ENCODE results near the gene PTPN3.

The PTPN3 gene

GRCh38 chr9:109467936-109468335, 30.2 kb downstream of the PTPN3 start:
- TF ChIP-seq, protein P1, sequence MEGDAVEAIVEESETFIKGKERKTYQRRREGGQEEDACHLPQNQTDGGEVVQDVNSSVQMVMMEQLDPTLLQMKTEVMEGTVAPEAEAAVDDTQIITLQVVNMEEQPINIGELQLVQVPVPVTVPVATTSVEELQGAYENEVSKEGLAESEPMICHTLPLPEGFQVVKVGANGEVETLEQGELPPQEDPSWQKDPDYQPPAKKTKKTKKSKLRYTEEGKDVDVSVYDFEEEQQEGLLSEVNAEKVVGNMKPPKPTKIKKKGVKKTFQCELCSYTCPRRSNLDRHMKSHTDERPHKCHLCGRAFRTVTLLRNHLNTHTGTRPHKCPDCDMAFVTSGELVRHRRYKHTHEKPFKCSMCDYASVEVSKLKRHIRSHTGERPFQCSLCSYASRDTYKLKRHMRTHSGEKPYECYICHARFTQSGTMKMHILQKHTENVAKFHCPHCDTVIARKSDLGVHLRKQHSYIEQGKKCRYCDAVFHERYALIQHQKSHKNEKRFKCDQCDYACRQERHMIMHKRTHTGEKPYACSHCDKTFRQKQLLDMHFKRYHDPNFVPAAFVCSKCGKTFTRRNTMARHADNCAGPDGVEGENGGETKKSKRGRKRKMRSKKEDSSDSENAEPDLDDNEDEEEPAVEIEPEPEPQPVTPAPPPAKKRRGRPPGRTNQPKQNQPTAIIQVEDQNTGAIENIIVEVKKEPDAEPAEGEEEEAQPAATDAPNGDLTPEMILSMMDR (conservative IDR thresholded peaks at IDR 0.05; ENCODE audit: low read depth) = no peak
- no peak overlapping the region for H3K27ac ChIP-seq
- DNase-seq (ENCODE audit: low spot score) = no peak
- CTCF ChIA-PET = interaction anchor here (0.6 to 7.7 kb wide), 5 partner anchors 9 to 735 kb away, joined by 3 to 129 read pairs (median 3); no protein-coding TSS in a partner anchor
- POLR2A ChIA-PET (ENCODE audit: low non-redundant PET) = interaction anchor here (0.5 kb wide), 1 partner anchor 9 kb away, joined by 3 read pairs; no protein-coding TSS in a partner anchor

DNA sequence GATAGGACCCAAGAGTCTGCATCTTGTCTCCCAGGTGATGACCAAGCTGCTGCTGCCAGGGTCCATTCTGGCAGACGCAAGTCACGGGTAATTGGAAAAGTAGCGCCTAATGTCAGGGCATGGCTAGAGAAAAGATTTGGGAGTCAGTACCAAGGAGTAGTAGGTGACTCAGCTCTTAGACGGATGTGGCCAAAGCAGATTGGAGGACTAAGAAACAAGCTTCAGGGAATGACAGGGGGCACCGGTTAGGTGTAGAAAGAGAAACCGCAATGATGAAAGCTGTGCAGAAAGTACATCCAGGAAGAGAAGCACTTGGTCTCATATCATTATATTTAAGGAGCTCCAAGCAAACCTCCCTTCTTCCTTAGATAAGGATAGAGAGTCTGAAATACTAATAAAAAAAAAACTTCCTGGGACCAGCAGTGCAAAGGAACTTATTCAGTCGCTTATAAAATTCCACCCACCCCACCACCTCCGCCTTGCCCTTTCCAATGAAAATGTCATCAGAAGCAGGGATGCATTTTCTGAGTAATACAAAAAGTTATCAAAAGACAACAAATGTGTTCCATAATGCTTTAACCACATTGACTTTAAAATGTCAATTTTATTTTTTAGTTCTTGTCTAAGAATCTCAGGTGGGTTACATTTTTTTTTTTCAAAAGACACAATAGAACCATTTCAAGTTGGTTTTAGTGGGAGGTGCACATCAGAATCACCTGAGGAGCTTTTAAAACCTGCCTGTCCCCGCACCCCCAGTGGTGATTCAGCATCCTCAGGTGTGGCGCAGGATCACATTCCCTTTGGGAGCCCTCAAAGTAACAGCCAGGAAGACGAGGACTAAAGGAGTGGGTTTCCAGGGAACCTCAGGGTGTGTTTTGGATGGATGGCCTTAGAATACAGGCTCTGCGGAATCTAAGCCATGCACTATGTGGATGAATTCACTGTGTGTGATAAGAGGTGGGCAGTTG, 31.2 kb downstream of the PTPN3 start:
- DNase-seq (ENCODE audit: low spot score) = peak; percentile 70
- ChIA-PET CTCF (interaction anchor here (0.6 to 7.7 kb wide), 5 partner anchors 9 to 736 kb away, joined by 3 to 129 read pairs (median 3); no protein-coding TSS in a partner anchor), POLR2A (ENCODE audit: low non-redundant PET) (no interaction called here)
- H3K27ac ChIP-seq = no peak overlapping the region
- TF ChIP-seq, protein P1 (conservative IDR thresholded peaks at IDR 0.05; ENCODE audit: low read depth) = no peak

- CTCF ChIA-PET = interaction anchor here (0.5 to 7.7 kb wide), 2 partner anchors 23 to 60 kb away, joined by 4 to 129 read pairs; no protein-coding TSS in a partner anchor
- no peak overlapping the region for H3K27ac ChIP-seq
- DNase-seq (ENCODE audit: low spot score) = no peak
- POLR2A ChIA-PET (ENCODE audit: low non-redundant PET) = no interaction called here
- TF ChIP-seq, protein P1 (conservative IDR thresholded peaks at IDR 0.05; ENCODE audit: low read depth) = no peak
These were observed 34.0 kb downstream of the PTPN3 start for GRCh38 chr9:109463924-109464625.

- H3K27ac ChIP-seq = no peak overlapping the region
- TF ChIP-seq, protein P1 (conservative IDR thresholded peaks at IDR 0.05; ENCODE audit: low read depth) = no peak
- CTCF ChIA-PET = interaction anchor here (0.5 to 2.8 kb wide), 7 partner anchors 9 to 944 kb away, joined by 3 to 12 read pairs (median 4); no protein-coding TSS in a partner anchor
- POLR2A ChIA-PET (ENCODE audit: low non-redundant PET) = no interaction called here
- DNase-seq (ENCODE audit: low spot score) = no peak
These were observed 37.5 kb downstream of the PTPN3 start for GRCh38 chr9:109460576-109460975.

DNA sequence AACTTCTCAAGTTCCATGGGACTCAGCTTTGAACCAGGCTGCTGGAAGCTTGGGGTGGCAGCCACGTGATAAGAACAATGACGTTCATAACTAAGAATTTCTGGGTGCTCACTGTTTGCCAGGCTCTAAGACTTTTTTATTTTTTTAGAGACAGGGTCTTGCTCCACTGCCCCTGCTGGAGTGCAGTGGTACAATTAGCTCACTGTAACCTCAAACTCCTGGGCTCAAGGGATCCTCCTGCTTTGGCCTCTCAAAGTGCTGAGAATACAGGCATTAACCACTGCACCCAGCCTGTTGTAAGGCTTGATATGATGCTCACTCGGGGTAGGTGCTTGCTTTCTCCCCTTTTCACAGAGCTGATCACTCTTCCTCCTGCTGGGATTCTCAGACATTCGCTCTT, 38.7 kb downstream of the PTPN3 start:
- ChIA-PET POLR2A (ENCODE audit: low non-redundant PET) (interaction anchor here (0.6 kb wide), 1 partner anchor 9 kb away, joined by 3 read pairs; no protein-coding TSS in a partner anchor), CTCF (interaction anchor here (1.2 to 2.8 kb wide), 3 partner anchors 8 to 19 kb away, joined by 6 to 12 read pairs (median 8); no protein-coding TSS in a partner anchor)
- TF ChIP-seq, protein P1 (conservative IDR thresholded peaks at IDR 0.05; ENCODE audit: low read depth) = no peak
- H3K27ac ChIP-seq = no peak overlapping the region
- no peak for DNase-seq (ENCODE audit: low spot score)

All from RWPE1 (cell line).